Suppressor macrophage treated with lipopolysaccharide for 4 hours (primary cell): ENCODE measurements around the gene RFX5.
A peak's percentile ranks its signal among the peaks of the same experiment; 100 is the strongest.

Experiments
- DNase-seq: peaks from one replicate; pipeline ENCODE4 v3.0.0-alpha.2; 2020

RFX5 gene

DNA sequence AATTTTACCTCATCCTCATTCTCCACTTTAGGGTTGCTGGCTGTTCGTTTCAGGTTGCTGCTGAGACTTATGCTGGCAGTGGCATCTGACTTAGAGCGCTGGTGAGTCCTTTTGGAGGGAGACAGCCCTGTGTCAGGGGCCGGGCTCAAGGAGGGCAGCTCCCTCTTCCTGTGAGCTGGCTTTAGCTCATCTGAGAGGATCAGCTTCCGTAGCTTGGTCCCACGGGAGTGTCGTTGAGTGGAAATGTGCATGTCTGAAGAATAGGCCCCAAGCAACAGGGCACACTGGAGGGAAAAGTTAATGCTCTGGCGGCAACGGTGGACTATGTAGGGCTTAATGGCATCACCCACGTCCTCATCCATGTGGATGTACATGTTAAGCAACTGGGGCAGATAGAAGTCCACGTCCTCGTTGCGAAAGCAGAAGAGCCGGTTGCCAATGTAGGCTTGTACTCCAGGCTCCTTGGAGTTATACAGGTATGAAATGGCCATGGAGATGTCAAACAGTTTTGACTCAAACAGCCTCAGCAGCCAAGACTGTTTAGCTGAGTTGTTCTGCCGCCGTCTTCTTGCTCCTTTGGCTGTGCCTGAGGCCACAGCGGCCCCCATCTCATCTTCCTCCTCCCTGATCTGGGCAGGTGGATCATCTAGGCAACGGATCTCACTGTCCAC is 31.4 kb downstream of the RFX5 start:
- DNase-seq = no peak

DNA sequence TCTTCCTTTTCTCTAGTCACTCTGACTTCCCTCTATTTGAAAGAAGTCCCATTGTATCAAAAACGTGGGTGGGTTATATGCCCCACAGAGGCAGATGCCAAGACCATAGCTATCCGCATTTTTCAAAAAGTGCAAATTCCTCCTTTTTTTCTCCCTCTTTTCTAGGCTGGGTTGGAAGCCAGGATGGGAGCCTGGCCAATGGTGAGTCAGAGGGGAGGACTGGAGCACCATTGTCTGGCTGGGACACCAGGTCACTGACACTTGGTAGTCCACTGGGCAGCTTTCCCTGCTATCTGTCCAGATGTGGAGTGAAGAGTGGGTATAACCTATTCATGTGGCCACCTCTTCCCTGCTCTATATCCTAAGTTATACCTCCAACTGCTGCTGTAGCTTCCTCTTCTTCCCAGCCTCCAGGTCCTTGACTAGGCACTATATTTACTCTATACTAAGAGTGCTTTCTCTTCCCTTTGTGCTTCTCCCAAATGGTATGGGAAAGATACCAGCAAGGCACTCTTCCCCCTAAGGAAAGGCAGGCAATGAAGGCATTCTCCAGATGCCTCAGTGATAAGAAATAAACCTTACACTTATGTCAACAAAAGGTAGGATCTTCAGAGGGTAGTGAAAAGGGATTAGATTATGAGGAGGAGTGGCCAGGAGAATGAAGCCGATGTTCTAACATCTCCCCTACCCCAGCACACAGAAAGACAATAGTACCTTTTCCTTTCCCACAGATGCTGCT is 32.7 kb downstream of the RFX5 start:
- no peak for DNase-seq

DNA sequence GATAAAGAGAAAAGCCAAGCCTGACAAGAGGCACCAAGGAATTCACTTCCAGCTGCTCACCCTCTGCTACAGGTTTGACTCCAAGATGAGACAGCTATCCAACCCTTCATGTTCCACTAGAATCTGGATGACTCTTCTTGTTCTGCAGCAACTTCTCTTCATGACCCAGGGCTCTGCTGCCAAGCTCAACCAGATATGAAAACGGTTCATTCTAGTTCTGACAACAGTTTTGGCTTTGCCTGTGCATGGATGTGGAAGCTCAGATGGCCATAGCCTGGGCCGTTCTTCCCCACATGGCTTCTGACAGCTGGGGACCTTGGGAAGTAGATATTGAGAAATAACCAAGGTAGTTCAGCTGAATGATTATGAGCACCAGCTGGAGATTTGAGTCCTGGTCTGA is 33.6 kb downstream of the RFX5 start:
- DNase-seq = no peak

DNA sequence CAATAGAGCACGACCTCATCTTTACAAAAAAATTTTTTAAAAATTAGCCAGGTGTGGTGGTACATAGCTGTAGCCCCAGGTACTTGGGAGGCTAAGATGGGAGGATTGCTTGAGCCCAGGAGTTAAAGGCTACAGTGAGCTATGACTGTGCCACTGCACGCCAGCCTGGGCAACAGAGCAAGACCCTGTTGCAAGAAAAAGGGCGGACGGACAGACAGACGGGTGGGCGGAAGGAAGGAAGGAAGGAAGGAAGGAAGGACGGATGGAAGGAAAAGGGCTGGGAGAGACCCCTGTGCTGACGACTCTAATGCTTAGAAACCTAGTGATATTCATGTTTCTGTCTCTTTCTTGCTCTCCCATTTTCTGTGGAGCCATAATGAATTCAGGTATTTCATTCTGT is 34.2 kb downstream of the RFX5 start:
- no peak for DNase-seq

DNA sequence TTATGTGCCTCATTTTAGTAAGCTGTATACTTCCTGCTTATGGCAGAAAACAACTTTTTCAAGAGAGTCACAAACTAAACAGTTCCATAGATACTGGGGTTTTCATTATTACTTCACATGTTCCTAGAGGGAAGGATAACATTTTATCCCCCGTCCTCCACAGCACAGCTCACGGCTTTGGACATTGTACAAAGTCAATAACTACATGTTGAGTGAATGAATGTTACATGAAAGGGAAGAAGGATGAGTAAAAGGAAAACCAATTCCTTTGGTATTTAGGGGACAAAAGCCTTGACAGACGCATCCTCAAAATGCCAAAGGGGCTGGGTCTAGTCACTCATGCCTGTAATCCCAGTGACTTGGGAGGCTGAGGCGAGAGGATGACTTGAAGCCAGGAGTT is 34.6 kb downstream of the RFX5 start:
- no peak for DNase-seq

DNA sequence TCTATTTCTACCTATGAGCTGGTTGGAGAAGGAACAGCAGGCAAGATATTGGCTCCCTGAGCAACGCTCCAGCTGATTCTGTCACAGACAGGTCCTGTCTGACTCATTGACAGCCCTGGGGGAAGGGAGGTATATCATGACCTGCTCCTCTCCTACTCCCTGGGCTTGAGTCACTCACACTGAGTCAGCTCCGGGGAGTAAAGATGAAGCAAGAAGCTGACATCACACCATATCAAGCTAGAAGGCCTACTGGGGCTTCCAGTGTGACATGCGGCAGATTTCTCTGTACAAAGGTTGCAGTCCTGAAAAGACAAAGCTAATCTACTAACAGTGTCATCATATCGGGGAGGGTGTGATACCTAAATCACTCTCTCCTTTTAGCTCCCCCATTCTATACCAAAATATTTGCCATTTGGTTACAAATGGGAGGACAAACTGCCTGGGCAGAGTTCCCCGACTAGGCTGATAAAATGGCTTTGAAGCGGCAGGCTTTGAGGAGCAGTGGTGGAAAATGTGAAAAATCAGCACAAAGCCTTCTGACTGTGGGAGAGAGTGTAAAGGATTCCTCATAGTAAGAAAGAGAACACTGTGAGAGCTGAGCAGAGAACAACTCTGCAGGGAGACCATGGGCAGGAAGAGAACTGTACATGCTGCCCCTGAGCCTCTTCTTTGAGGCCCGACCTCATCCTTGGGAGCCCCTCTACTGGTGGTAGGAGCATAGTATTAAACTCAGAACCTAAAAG is 35.3 kb downstream of the RFX5 start:
- DNase-seq = peak; percentile 97

DNA sequence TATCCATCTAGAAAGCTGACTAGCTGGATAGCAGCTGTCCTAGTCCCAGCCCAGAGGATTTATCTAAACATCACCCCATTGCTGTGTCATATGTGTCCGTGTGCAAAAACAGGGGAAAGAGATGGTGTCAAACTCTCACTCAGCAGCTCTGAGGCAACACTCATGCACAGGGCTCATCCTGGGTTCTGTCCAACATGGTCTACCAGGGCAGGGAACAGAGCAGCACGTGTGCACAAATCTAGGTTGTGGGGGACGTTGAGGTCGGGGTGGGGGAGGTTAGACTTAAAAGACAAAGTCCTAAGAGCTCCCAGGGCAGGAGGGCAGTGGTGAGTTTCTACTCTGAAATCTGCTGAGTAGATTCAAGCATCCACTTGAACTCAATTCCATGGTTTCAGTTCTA is 36.0 kb downstream of the RFX5 start:
- DNase-seq = peak; percentile 25

DNA sequence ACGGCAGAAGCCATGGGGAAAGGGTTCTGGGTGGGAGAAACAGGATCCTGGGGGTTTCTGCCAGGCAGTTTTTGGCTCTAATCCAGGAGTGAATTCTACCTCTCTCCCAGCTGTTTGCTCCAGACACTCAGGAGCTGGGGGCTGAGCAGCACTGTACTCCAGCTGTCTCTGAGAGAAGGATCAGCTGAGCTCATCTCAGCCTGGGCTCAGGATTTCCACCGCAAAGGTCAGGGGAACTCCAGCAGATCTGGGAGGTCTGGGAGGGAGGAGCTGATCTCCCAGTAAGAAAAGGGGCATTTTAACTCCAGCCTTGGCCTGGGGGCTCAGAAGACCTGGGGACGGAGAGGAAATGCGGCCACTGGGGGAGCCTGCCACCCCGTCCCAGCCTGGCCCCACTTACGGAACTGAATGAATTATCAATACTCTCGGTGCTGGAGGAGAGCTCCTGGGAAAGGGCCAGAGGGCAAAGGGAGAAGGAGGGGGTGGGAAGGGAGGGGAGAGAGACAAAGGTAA is 37.2 kb downstream of the RFX5 start:
- peak; percentile 18 for DNase-seq

DNA sequence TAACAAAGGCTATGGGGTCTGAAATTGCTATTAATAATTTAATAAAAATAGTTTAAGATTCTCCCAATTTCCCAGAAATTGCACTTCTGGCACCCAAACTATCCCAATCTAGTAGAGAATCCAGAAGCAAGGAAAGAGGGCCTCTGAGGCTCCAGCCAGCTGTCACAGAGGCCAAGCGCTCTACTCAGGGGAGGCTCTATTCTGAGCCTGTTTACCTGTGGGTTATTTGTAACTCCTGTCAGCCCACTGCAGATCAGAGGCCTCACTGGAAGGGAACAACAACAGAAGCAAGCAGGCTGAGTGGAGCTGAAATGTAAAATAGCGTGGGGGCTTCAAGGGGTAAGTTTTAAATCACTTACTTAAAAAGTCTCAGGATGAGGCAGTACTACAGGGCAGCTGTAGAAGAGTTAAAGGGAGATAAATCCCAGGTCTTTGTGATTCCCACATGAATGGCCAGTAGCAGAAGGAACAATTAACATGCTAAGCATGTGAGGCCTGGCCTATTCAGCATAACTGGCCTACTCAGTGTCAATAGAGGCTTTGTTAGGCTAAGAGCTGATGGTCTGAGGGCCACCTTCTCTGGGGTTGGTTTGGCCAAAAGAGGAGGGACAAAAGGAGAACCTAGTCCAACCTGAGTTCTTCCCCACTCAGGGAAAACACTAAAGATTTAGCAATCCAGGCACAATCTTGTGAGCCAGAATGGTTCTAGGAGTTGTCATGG is 52.1 kb downstream of the RFX5 start:
- no peak for DNase-seq

DNA sequence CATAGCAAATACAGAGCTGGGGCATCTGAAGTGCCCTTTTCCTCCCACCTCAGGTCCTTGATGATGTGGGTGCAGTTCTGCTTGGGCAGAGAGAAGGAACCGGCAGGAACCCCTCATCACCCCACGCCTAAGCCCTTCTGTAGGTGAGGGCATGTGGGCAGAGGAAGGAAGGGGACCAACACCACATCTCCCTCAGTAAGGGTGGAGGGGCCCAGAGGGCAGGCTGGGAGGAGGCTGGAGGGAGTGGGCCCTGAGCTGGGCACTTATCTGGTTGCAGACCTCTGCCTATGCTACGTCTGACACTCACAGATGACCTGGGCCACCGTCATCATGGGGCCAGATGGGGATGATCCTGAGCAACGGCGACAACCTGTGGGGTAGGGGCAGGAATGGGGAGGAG is 54.0 kb downstream of the RFX5 start:
- no peak for DNase-seq

DNA sequence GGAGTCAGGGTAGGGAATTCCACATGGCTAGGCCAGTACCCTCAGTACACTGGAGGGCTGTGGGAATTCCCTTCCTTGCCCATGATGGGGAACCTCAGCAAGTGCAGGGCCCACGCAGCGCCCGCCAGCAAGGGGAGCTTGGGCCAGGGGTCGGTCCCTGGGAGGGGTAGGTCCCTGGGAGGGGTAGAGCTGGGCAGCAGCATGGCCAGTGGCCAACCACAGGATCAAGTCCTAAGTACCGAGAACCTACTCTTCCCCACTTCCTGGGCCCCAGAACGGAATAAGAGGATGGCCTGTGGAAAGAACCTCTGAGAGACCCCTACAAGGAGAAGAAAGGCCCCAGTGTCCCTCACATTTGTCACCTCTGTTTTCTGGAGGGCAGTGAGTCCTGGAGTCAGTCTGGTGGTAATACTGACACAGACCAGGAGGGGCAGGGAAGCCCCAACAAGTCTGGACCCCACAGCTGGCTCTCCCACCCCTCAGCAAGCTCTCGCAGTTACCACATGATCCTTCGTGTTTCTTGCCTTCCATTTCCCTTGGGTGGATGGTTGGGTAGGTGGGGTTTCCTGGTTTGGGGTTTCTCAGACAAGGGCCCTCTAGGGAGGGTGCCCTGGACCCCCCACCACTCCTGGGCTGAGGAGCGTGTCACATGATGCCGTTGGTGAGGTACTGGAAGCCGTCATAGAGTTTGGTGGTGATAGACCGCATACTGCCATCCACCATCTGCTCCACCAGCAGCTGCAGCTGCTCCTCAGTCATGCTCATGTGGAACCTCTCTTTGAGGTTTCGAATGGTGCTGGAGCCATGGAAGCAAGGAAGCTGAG is 54.6 kb downstream of the RFX5 start:
- DNase-seq = no peak

DNA sequence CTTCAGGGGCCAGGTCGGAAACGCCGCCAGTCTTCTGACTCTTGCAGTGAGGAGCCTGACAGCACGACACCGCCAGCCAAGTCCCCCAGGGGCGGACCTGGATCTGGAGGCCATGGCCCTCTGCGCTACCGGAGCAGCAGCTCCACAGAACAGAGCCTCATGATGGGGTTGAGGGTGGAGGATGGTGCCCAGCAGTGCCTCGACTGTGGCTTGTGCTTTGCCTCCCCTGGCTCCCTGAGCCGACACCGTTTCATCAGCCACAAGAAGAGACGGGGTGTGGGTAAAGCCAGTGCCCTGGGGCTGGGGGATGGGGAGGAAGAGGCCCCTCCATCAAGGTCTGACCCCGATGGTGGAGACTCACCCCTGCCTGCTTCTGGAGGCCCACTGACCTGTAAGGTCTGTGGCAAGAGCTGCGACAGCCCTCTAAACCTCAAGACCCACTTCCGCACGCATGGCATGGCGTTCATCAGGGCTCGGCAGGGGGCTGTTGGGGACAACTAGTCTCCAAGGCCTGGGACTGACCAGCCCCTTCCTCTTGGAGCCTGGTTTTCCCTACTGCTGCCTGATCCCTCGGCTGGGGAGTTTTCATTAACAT is 56.2 kb downstream of the RFX5 start:
- DNase-seq = no peak
